ENCODE data around the gene SH3PXD2B.

Gene SH3PXD2B

GRCh38 chr5:172454358-172455086 is at the start of gene SH3PXD2B:
Gene SH3PXD2B (minus strand): TSS chr5:172454525. CDS start chr5:172454352, 173 bp downstream.
- peak in 1 of 2 experiments; percentile 14 for DNase-seq

- no peak for DNase-seq
Observed at GRCh38 chr5:172502969-172503368, 48.6 kb upstream of the SH3PXD2B start.

GRCh38 chr5:172502410-172502809 is 48.1 kb upstream of the SH3PXD2B start:
- DNase-seq, result no peak

GRCh38 chr5:172501708-172502320 is 47.5 kb upstream of the SH3PXD2B start:
- no peak for DNase-seq

GRCh38 chr5:172499287-172499686 is 45.0 kb upstream of the SH3PXD2B start:
- DNase-seq, result no peak

- DNase-seq, result no peak
Observed at GRCh38 chr5:172498431-172499129, 44.3 kb upstream of the SH3PXD2B start.

DNA sequence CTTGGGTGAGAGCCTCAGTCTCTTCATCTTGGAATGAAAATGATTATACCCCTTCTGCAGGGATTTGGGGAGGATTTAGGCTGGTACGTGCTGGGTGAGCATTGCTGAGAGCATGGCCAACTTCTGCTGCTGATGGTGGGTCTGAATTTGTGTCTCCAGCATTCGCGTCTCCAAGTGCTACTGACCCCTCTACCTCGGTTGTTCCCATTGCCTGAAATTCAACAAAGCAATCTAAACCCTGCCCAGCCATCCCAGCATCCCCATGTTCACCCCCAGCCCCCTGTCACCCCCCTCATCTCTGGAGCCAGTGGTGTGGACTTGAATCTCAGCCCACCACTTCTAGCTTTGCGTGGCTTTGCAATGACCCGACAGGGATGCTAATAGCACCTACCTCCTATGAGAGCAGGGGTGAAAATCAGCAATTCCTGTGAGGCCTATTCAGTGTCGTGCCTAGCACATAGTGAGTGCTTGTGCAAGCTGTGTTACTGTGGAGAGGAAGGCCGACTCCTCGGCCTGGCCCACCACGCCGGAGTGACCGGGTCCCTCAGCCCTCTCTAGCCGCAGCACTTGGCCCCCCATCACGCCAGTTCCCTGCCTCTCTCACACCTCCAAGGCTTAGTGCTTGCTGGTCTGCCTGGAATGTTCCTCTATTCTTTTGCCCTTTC is 43.4 kb upstream of the SH3PXD2B start:
- DNase-seq, result no peak

- DNase-seq, result no peak
Observed at GRCh38 chr5:172496671-172497371, 42.5 kb upstream of the SH3PXD2B start.

GRCh38 chr5:172494630-172495505 is 40.5 kb upstream of the SH3PXD2B start:
- DNase-seq, result no peak

GRCh38 chr5:172493906-172494305 is 39.6 kb upstream of the SH3PXD2B start:
- no peak for DNase-seq

DNA sequence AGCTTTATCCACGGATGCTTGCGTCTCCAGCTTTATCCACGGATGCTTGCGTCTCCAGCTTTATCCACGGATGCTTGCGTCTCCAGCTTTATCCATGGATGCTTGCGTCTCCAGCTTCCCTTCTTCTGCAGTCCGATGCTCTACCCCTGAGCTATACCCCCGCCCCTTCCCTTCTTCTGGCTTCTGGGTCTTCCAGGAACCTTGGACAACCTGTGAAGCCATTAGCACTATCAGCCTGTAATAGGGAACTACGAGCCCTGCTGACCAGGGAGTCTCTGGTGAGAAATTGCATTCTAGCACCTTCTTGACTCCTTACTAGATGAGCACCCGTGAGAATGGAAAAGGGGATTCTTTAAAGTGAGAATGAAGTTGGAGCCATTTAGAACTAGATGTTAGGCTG is 39.1 kb upstream of the SH3PXD2B start:
- no peak for DNase-seq

GRCh38 chr5:172493002-172493401 is 38.7 kb upstream of the SH3PXD2B start:
- no peak for DNase-seq

DNA sequence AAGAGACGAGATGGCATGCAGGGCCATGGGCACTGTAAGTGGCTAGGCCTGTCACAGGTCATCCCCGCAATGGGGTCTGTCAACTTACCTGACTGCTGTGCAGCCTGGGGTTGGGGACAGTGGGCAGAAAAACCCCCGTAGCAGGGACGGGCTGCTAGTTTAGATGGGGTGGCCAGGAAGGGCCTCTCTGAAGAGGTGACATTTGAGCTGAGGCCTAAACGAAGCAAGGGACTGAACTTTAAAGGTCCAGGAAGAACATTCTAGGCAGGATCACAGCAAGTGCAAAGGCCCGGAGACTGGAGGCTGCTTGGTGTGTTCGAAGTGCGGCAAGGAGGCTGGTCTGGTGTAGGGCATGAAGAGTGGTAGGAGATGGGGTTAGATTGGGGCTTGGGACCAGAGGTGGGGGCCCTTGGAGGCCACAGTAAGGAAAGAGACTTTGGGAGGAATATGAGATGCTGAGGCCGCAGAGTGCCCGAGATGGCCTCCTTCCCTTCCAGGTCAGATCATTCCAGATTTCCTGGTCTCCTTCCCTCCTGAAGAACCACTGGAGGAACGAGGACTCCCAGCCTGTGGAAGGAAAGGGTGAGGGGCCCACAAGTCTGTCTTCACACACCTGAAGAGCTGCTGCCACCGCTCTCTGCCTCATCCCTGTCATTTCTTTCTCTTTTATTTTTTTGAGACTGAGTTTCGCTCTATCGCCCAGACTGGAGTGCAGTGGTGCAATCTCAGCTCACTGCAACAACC is 37.9 kb upstream of the SH3PXD2B start:
- no peak for DNase-seq

GRCh38 chr5:172491481-172491880 is 37.2 kb upstream of the SH3PXD2B start:
- DNase-seq, result no peak

GRCh38 chr5:172490514-172491461 is 36.5 kb upstream of the SH3PXD2B start:
- DNase-seq, result no peak

DNA sequence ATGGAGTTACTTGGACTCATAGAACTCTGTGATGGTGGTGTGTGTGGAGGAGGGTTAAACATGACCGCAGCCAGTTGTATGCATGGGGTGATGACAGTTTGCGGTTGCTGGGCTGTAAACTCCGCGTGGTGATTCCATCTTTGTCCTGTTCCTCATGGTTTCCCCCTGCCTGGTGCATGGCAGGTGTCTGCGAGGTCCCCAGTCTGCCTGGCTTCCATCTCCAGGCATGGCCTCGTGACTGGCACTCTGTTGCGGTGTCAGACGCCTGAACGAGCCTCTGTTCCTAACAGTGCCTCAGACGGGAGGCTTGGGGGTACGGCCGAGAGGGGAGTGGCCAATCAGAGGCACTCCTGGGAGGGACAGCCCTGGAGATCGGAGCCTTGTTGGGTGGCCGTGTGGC is 33.9 kb upstream of the SH3PXD2B start:
- no peak for DNase-seq

DNA sequence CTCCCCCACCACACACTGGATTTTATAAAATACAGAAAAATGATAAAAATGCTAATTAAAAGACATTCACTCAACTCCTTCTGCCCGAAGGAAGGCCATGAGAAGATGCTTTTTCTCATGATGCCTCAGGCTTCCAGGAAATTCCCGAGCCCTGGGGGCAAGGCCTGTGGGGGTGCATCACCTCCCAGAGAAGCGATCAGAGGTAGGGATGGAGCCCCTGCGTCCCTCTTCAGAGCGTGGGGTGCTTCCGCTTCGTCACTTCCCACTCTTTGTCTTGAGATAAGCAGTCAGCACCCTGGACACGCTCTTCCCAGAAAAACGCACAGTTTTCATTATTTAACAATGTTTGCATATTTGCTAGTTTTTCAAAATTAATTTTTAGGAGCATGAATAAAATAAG is 33.3 kb upstream of the SH3PXD2B start:
- no peak for DNase-seq

GRCh38 chr5:172486912-172487311 is 32.6 kb upstream of the SH3PXD2B start:
- DNase-seq, result no peak

GRCh38 chr5:172486451-172486850 is 32.1 kb upstream of the SH3PXD2B start:
- DNase-seq, result no peak

Measured in activated CD4-positive, alpha-beta T cell treated with anti-CD3 and anti-CD28 coated beads, Interleukin-2, amount 50 U/mL, for 4 hours (primary cell).